Left ventricle myocardium superior (tissue), 1 donor: ENCODE measurements around the gene RTN4RL1. TPM values are rescaled to one million over a fixed set of nuclear protein-coding genes. Genes with fewer than 3 reads are reported as not detected.

Experiments used
- ATAC-seq: fragments of 200-7000 bp; cut with Tn5 transposase; one replicate; pipeline ENCODE4 v1.9.1; 2020; ENCODE audit warnings: mild to moderate bottlenecking, moderate library complexity
- DNase-seq: peaks from one replicate; pipeline ENCODE4 v3.0.0-alpha.2; 2020
- intact Hi-C: fragments of 100-400 bp; cut with micrococcal nuclease; formaldehyde crosslinking; loops from one replicate; pipeline ENCODE4 v1.11.0; 2022
- total RNA-seq: library from RNA; stranded (reverse); fragmentation: NEBNext Ultra II Directional; extraction: Animal tissue kit (Norgen Biotek cat#: 25700); gene quantifications from one replicate; pipeline ENCODE4 v1.2.1, GENCODE V29; 2021
- donor health status: DM: no; HTN: yes; CAD: no; lungs with severe emphysema.

RTN4RL1 gene
- total RNA-seq, 1 donor from 2014 or later: 1.9 TPM

DNA sequence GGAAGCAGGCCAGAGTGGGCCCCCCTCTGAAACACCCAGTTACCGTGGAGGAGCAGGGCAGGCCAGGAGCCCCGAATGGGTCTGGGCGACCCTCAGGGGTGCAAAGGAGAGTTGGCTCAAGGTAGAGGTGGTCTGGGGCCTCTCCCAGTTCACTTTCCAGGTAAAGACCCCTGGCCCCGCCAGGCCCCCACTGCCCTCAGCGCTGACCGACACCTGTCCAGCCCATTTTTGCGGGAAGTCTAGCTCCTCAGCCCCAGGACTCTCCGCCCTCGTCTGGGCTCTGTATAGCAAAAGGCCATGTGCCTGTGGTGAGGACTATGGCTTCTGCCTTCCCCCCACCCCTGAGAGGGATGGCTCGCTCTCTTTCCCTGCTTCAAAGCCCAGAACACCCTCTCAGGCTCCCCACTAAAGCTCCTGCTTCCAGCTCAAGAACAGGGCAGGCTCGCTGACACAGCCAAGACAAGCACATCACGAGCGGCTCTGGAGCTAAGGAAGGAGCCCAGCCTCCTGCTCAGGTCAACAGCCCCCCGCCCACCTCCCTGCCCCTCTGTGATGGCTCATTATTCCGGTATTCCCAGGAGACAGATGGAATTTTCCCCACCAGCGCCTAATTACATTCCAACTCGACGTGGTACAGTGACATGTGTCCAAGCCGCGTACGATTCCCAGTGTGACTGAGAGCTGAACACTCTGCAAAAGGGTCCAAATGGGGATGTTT, 59.4 kb downstream of the RTN4RL1 start:
- ATAC-seq (no peak), DNase-seq (no peak)
- intact Hi-C loops: no loop called here

DNA sequence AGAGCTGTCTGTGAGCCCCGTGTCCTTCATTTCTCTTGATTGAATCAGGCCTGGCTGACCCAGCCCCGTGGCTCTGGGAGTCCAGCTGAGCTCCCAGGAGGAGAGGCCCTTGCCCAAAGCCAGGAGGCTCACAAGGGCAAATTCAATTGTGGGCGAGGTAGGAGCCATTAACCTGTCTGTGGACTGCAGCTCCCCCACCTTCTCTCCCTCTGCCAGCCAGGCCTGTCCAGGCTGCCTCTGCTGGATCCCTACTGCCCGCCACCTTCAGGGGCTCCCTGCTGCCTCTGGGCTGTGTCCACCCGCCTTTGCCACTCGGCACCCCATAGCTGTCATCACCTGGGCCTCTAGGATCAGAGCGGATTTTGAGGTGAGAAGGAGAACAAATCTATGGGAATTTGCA, 61.9 kb downstream of the RTN4RL1 start:
- DNase-seq: no peak
- ATAC-seq: no peak
- intact Hi-C loops: no loop called here

DNA sequence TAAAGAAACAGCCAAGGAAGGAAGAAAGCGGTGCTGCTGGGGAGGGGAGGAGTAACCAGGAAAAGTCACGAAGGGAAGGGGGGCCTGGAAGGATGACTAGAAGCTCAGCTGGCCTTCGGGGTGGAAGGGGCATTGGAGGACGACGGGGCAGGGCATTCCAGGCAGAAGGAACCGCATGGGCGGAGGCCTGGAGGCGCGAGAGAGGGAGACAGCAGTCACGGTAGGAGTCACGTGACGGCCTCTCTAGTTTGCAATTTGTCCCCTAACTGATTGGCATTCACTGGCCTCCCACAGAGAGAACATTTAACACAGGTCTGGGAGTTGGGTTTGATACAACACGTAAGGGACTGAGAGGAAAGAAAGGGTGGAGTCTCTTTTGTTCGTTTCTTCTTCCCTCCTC, 63.9 kb downstream of the RTN4RL1 start:
- intact Hi-C loops: no loop called here
- DNase-seq: no peak
- no peak for ATAC-seq

DNA sequence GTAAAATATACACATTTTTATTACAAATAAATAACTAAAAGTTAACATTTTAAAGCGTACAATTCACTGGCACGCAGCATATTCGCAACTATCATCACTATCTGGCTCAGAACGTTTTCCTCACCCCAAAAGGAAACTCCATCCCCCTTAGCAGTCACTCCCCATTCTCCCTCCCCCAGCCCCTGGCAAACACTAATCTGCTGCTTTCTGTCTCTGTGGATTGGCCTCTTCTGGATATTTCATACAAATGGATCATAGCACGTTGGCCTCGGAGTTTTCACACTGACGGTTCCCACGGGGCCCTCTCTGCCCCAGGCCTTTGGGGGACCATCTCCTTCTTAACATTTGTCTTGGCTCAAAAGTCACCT, 64.6 kb downstream of the RTN4RL1 start:
- intact Hi-C loops: no loop called here

DNA sequence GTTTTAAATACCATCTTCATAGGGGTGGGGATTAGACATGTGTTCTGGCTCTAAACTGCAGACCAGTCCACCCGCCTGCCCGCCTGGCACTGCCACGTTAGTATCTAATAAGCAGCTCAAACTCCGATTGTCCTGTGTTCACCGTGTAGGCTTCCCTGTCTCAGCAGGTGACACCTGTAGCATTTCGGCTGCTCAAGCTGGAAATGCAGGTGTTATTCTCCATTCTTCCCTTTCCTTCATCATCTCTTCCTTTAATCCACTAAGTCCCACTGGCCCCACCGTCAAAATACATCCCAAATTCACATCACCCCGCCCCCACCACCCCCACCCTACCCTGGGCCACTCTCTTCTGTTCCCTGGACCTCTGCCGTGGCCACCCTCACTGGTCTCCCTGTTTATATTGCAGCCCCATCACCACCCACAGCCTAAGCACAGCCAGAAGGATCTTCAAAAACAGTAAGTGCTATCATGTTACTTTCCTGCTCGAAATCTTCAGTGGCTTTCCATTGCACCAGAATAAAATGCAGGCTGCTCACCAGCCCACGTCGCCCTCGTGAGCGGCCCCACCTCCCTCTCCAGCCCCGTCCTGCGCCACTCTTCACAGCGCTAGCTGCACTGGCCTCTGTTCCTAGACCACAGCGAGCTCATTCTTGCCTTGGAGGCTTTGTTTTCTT, 65.1 kb downstream of the RTN4RL1 start:
- ATAC-seq (peak; percentile 51), DNase-seq (no peak)
- intact Hi-C loops: no loop called here

More for the DNA sequence above, 64.6 kb downstream of the RTN4RL1 start:
- peak; percentile 19 for ATAC-seq
- DNase-seq: no peak

DNA sequence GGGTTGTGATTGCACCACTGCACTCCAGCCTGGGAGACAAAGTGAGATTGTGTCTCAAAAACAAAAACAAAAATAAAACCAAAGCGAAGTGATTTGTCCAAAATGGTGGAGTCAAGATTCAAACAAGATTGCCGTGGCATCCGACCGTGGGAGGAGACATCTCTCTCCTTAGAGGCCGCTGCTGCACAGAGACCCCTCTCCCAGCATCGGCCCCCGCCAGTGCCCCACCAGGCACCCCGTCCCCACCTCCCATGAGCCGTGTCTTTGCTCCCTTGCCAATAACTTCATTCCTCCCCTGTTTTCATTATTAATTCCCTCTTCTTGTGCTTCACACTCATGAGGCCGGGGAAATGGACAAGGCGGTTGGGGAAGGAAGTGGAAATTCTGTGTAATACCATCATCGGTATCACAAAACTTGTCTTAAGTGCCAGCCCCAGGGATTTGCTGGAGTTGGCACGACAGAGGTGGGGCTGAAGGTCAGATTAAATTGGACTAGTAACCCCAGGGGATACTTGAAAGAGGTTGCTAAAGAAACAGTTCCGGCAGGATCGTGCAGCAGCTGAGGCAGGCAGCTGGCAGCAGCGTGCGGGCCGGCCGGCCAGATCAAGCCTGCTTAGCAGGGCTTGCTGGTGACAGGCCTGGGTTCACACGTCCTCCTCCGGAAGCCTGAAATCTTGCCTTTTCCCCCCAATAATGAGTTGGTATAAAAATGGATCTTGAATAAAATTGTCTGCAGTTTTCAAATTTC, 66.8 kb downstream of the RTN4RL1 start:
- intact Hi-C loops: no loop called here
- ATAC-seq (peak; percentile 49), DNase-seq (no peak)

DNA sequence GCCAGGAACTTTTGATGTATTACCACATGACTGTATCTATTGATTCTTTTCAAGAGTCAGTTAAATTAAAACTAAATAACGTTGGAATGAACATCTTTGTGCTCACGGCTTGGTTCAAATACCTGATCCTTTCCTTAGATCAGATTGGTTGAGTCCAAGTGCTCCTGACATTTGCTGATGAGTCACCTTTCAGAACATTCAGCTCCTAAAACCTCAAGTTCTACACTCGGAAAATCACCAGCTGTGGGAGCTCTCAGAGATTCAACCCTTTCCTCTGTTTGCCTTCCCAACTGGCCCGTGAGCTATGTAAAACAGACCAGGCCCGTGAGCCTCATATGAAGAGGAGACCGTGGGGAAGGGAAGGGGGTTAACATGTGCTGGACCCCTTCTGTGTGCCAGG, 68.1 kb downstream of the RTN4RL1 start:
- DNase-seq: no peak

DNA sequence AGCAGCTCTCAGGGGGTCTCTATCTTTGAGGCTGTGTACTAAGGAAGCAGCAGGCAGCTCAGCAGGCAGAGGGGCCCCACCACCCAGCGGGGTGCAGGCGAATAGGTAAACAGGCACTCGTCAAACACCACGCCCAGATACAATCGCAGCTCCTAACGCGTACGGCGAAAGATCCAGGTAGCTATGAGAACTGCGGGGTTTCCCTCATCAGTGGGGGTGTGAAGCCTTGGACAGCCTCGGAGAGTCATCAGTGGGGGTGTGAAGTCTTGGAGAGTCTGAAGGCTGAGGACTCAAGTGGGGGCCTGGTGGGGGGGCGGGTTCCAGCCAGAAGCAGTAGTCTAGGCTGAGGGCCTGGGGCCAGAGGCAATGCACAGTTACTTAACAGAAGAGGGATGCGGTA, 69.0 kb downstream of the RTN4RL1 start:
- intact Hi-C loops: no loop called here
- ATAC-seq (no peak), DNase-seq (no peak)

More for the DNA sequence above, 68.1 kb downstream of the RTN4RL1 start:
- ATAC-seq: no peak
- intact Hi-C loops: no loop called here

DNA sequence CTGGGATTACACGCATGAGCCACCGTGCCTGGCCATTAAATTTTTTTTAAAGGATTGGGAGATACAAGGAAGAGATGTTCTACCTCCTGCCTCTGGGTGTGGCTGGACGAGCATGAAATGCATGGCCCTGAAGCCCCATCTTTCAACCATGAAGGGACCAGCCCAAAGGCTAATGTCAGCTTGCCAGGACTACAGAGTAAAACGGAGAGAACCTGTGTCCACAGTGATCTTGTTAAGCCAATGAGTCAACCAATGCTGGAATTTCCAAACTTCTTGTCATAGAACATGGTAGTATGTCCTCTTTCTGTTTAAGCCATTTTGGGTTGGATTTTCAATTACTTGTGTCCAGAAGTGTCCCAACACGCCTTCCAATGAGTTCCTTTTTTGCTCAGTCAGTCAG, 71.3 kb downstream of the RTN4RL1 start:
- intact Hi-C loops: no loop called here
- ATAC-seq: no peak
- DNase-seq: no peak

DNA sequence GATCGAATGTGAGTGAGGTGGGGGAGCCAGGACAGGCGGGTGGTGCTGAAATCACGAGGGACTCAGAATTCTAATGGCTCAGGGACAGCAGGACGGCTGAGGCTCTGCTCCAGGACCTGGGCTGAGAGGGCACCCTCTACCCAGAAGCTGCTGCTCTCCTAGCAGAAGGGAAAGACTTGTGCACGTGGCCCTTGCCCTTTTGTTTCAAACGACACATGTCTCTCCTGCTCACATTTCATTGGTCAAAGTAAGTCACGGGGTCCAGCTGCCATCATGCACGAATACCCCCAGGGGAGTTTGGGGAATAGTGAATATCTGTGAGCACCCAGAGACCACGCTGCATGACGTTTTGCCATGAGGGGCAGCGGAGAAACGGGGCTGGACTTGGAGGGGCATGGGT, 73.2 kb downstream of the RTN4RL1 start:
- DNase-seq: no peak
- intact Hi-C loops: no loop called here
- ATAC-seq: no peak

DNA sequence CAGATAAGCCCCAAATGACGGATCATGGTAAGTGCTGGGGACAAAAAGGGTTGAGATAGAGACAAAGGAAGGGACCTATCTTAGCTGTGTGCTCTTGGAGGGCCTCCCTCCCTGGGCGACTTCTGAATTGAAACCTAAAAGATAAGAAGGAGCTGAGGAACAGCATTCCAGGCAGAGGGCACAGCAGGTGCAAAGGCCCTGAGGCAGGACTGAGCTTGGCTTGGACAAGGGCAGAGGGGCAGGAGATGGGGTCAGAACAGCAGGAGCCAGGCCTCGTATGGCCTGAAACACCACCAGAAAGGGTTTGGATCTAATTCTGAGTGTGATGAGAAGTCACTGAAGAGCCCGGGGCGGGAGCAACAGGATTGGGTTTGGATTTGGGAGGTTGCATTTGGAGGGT, 75.4 kb downstream of the RTN4RL1 start:
- ATAC-seq (no peak), DNase-seq (no peak)
- intact Hi-C loops: no loop called here

DNA sequence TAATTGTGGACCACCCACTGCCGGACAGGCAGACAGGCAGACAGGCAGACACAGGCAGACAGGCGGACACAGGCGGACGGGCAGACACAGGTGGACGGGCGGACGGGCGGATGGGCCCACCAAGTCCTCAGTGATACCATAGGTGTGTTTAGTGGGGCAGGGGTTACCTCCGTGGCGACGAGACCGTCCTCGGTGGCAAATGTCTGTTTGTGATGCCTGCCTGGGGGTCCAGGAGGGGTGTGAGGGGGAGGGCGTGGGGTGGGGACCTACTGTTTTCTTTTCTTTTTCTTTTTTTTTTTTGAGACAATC, 76.7 kb downstream of the RTN4RL1 start:
- no peak for DNase-seq
- intact Hi-C loops: no loop called here
- ATAC-seq: no peak

DNA sequence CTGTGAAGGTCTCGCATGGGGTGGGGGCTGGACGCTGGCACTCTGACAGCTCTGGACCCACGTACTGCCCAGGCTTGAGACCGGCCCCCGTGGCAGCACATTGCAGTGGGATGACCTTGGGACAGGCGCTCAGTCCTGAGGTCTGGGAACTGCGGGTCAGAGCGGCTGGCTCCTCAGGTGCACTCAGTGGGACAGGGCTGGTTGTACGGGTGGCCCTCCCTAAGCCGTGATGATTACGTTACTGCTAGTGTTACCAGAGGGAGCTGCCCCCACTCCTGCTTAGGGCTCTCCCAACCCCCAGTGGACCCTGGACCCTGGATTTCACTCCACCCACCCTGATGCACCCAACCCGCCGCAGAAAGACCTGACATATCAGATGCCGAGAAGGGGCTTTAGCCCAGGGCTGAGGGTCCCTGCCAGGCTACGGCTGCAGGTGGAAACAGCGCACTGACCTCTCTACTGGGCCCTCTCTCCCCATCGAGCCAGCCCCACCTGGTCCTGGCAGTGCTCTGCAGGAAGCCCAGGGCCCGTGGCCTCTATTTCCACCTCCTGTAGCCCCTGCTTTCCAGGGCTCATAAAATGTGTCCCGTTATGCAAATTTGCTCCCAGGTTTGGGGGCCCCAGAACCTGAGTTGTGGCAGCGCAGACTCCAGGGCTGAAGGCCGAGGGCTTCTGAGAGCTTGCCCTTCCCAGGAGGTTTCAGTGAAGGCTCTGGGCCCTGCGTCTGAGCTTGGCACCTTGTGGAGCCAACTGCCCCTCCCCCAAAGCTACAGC, 77.2 kb downstream of the RTN4RL1 start:
- DNase-seq: peak; percentile 56
- peak; percentile 76 for ATAC-seq
- intact Hi-C loops: no loop called here

DNA sequence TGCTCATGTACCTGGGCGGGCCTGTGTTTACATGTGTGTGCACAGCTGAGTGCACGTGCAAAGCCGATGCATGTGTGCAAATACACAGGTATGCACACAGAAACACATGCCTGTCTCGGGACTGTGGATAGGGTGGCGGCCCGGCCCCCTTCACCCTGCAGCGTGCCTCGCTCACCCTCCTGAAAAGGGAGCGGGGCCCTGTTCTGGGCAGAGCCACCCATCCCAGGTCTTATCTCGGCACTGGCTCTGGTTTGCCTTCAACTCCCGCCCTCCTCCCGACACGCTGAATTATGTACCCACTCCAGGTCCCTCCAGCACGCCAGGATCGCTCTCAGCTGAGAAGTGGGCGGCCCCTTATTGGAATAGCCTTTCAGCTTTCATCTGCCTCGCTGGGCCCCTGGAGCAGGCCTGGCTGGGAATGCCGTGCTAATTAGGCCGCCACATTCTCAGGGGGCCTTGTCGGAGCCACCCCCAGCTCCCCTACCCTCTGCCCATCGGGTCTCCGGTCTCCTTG, 77.8 kb downstream of the RTN4RL1 start:
- ATAC-seq: peak; percentile 96
- intact Hi-C loops: no loop called here
- DNase-seq: peak; percentile 83

DNA sequence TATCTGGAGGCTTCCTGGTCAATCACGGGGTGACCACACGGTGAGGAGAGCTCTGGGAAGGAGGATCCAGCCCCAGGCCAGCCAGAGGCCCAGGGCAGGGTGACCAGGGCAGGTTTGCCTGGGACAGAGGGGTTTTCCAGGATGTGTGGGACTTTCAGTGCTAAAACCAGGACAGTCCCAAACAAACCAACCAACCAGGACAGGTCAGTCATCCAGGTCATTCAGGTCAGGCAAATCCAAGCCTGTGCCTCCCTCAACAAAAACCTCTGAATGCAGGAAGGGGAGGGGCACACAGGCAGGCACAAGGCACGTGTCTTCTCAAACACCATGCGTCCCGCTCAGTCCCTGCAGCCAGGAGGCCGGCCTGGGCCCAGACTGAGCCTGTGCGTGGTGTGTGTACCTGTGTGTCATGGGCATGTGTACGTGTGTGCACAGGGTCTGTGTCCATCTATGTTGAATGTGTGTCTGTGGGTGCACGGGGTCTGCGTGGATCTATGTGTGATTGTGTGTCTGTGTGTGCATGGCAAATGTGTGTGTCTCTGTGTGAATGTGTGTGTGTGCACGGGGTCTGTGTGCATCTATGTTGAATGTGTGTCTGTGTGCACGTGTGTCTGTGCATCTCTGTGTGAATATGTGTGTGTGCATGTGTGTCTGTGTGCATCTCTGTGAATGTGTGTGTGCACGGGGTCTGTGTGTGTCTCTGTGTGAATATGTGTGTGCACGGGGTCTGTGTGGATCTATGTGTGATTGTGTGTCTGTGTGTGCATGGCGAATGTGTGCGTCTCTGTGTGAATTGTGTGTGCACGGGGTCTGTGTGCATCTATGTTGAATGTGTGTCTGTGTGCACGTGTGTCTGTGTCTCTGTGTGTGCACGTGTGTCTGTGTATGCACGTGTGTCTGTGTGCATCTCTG, 78.9 kb downstream of the RTN4RL1 start:
- ATAC-seq (no peak), DNase-seq (no peak)
- intact Hi-C loops: no loop called here

DNA sequence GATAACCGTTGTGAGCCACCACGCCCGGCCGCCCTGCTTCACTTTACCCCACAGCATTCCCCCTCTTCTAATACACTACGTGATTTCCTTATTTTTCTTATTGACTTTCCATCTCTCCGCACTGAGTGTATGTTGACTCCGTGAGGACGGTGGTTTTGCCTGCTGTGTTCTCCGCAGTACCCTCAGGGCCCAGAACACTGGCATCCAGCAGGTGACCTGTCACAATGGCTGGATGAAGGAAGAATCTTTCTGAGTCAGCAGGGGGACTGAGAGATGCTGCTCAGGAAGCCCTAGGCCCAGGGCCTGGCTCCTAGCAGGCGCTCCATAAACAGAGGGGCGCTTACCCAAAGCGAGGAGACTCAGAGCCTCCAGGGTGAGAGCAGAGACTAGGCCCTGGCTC, 79.5 kb downstream of the RTN4RL1 start:
- intact Hi-C loops: no loop called here
- no peak for DNase-seq
- ATAC-seq: no peak

DNA sequence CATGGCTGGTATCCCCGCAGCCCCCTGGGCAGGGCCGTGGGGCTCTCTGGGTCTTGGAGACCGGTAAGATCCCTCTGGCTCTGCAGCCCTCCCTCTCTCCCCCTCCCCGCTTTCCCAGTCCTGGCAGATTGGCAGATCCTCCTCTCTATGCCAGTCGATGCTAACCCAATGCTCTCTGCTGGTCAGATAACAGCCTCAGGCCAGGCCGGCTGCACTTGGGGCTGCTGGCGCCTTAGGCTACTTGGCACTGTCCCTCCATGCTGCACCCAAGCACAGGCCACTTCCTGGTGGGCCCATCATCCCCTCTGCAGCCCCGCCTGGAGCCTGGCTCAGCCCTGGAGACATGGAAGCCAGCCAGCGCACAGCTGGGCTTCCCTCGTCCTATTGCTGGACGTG, 81.7 kb downstream of the RTN4RL1 start:
- DNase-seq (no peak), ATAC-seq (no peak)
- intact Hi-C loops: no loop called here

DNA sequence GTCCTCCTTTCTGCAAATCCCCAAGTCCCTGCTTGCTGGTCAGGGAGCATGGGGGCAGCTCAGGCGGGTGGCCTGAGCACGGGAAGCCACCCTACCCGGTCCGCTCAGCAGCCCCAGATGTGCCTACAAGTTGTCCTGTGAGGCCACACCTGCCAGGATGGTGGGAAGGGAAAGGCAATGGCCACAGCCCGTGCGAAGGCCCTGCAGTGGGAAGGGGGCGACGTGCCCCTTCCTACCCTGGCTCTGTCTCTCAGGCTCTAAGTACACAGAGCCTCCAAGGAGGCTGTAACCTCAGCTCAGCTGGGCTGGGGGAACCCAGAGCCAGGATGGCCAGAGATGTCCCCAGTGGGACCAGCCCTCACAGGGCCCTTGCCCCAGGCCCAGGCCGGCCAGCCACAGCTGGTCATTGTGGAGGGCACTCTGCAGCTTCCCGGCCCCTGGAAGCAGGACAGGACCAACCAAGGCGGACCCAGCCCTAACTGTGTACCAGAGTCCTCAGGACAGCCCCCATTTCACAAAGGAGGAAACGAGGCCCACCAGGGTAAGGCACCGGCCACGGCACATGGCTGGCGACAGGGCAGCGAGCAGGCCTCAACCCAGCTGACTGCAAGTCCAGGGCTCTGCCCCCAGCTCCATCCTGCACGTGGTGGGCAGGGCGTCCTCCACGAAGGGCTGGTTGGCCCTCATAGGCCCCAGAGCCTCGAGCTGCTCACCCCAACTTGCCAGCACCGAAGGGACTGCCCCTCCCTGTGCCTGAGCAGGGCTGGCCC, 82.3 kb downstream of the RTN4RL1 start:
- DNase-seq (no peak), ATAC-seq (no peak)
- intact Hi-C loops: no loop called here
